Common myeloid progenitor, CD34-positive (primary cell): ENCODE measurements around the gene TSHB.

Experiments
- CTCF ChIA-PET: fragments of 350-600 bp; sonication (Branson Sonifier 250); formaldehyde crosslinking; loops from one replicate; lab custom pipeline; 2021; ENCODE audit warnings: antibody characterized with exemption; lab: Charles Lee
- POLR2A ChIA-PET: fragments of 350-600 bp; sonication (Branson Sonifier 250); formaldehyde crosslinking; loops from one replicate; lab custom pipeline; 2021; ENCODE audit warnings: antibody characterized with exemption; lab: Charles Lee
- DNase-seq, 3 donors: peaks; one replicate each; pipeline versions ENCODE4 v3.0.0 to v3.0.0-alpha.2; 2013
- H3K27ac ChIP-seq, 2 experiments: 1 replicate in 1 of 2; 2 replicates in 1 of 2; pipeline ENCODE4 v1.7.0; 2013; ENCODE audit warnings: inconsistent platforms in 2 of 2, low read length in 2 of 2, mild to moderate bottlenecking in 2 of 2, low read depth in 1 of 2, moderate library complexity in 1 of 2; ENCODE audit not compliant: severe bottlenecking in 2 of 2, insufficient read depth in 1 of 2, poor library complexity in 1 of 2
- H3K27me3 ChIP-seq, 5 experiments: replicated peaks in 2 of 5; 1 replicate in 3 of 5; 2 replicates in 2 of 5; pipeline versions ENCODE4 v1.6.1 to v1.7.0; 2013; ENCODE audit warnings: low read length in 4 of 5, mild to moderate bottlenecking in 2 of 5, moderate library complexity in 2 of 5, inconsistent platforms in 1 of 5; ENCODE audit not compliant: insufficient read depth in 5 of 5, control insufficient read depth in 4 of 5
- H3K36me3 ChIP-seq, 4 experiments: 1 replicate in 2 of 4; 2 replicates in 2 of 4; pipeline versions ENCODE4 v1.6.1 to v1.7.0; 2013; ENCODE audit warnings: low read length in 3 of 4, control low read depth in 1 of 4, mild to moderate bottlenecking in 1 of 4; ENCODE audit not compliant: control insufficient read depth in 4 of 4, insufficient read depth in 4 of 4
- H3K4me1 ChIP-seq, 4 experiments: 1 replicate in 3 of 4; 2 replicates in 1 of 4; pipeline versions ENCODE4 v1.6.1 to v1.7.1; 2013; ENCODE audit warnings: low read length in 3 of 4, mild to moderate bottlenecking in 3 of 4, control low read depth in 1 of 4, inconsistent platforms in 1 of 4, moderate library complexity in 1 of 4; ENCODE audit not compliant: control insufficient read depth in 4 of 4, insufficient read depth in 4 of 4; ENCODE audit errors: control extremely low read depth in 1 of 4
- H3K4me3 ChIP-seq, 7 experiments: 1 replicate in 4 of 7; 2 replicates in 3 of 7; pipeline versions ENCODE4 v1.5.1 to v1.7.0; 2013; ENCODE audit warnings: mild to moderate bottlenecking in 7 of 7, low read length in 6 of 7, moderate library complexity in 6 of 7, inconsistent platforms in 2 of 7, low read depth in 2 of 7, control low read depth in 1 of 7; ENCODE audit not compliant: insufficient read depth in 4 of 7, control insufficient read depth in 1 of 7; ENCODE audit errors: extremely low read depth in 1 of 7
- H3K9me3 ChIP-seq, 5 experiments: 1 replicate in 4 of 5; 2 replicates in 1 of 5; pipeline versions ENCODE4 v1.6.1 to v1.7.1; 2013; ENCODE audit warnings: low read length in 4 of 5, mild to moderate bottlenecking in 2 of 5, inconsistent platforms in 1 of 5, low read depth in 1 of 5, moderate library complexity in 1 of 5; ENCODE audit not compliant: control insufficient read depth in 4 of 5, insufficient read depth in 2 of 5; ENCODE audit errors: control extremely low read depth in 1 of 5
- WGBS: methylation state at CpG from one replicate; pipeline ENCODE4 v1.1.5; 2013; ENCODE audit not compliant: insufficient coverage; 5-methylcytosine and 5-hydroxymethylcytosine counted together

TSHB gene

DNA sequence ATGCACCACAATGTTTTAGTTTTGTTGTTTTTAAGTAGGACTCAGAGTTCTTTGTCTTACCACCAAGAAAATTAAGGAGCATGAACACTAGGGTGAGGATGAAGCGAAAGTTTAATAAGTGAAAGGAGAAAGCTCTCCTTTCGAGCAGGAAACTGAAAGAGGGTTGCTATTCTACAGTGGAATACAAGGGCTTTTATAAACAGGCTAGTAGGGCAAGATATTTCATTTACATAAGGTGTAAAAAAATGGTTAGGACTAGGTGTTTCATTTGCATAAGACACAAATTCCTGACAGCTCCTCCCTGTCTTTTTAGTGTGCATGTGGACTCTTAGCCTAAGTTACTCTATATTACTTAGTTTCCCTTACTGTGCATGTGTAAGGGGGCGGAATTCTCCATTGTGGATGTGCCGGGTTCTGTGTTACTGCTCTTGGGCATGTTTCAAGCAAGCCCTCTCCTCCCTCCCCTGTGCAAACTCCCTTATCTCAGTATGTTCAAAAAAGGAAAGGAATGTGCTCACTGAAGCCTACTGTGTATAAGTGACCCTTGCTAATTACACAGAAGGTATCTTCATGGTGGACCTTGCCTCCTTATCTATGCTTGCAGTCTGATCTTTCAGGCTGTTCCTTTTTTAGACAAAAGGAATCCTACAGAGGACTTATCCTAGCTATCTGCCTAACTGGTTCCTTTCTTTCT is 7.3 kb downstream of the TSHB start:
- WGBS, result 96% methylated on average over 4 of the region's 4 CpGs
- Histone ChIP-seq H3K27ac (no peak overlapping the region), H3K27me3 (no peaks in the 10 kb centered on the region), H3K36me3 (peaks cover 0 to 20% (median 8%) of the 10 kb centered on the region in 4 experiments), H3K9me3 (no peaks in the 10 kb centered on the region), H3K4me3 (no peak overlapping the region), H3K4me1 (no peaks in the 10 kb centered on the region)
- DNase-seq, result no peak
- ChIA-PET CTCF (no interaction called here), POLR2A (no interaction called here)

DNA sequence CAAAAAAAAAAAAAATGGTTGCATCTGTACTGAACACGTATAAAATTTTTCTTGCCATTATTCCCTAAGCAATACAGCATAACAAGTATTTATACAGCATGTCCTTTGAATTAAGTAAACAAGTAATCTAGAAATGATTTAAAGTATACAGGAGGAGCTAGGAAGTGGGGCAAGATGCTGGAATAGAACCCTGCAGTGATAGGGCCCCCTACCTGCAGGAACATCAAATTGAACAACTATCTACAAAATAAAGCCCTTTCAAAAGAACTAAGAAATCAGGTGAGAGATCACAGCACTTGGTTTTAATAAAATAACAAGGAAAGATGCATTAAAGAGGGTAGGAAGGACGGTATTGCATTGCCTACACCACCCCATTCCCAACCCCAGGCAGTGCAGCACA is 10.9 kb downstream of the TSHB start:
- no peaks in the 10 kb centered on the region for H3K4me1 ChIP-seq
- WGBS, result 100% methylated on average over 1 of the region's 2 CpGs
- DNase-seq, result no peak
- no peak overlapping the region for H3K4me3 ChIP-seq
- H3K27ac ChIP-seq, result no peak overlapping the region
- no peaks in the 10 kb centered on the region for H3K27me3 ChIP-seq
- POLR2A ChIA-PET, result no interaction called here
- CTCF ChIA-PET, result no interaction called here
- peaks cover 0 to 49% (median 15%) of the 10 kb centered on the region in 4 experiments for H3K36me3 ChIP-seq
- peaks cover 0 to 6% (median 2%) of the 10 kb centered on the region in 5 experiments for H3K9me3 ChIP-seq

DNA sequence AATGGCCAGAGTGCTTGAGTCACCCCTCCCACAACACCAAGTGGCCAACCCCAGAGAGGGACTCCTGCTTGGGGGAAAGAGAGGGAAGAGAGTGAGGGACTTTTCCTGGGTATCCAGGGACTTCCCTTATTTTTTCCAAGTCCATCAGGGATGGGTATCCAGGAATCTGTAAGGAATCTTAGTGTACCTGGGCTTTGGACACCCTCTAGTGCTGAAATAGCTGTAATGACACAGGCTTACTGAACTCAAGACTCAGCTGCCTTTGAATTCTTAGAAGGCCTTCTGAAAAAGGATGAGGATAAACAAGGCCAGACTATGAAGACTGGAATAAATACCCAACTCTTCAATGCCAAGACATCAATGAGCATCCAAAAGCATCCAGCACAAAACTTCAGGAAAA is 12.0 kb downstream of the TSHB start:
- ChIA-PET POLR2A (no interaction called here), CTCF (interaction anchor here (1.0 kb wide), 1 partner anchor 11 kb away, joined by 3 read pairs; no protein-coding TSS in a partner anchor)
- no peaks in the 10 kb centered on the region for H3K4me1 ChIP-seq
- peaks cover 0 to 6% (median 2%) of the 10 kb centered on the region in 5 experiments for H3K9me3 ChIP-seq
- H3K4me3 ChIP-seq, result no peak overlapping the region
- no peak overlapping the region for H3K27ac ChIP-seq
- no peaks in the 10 kb centered on the region for H3K27me3 ChIP-seq
- peaks cover 0 to 60% (median 17%) of the 10 kb centered on the region in 4 experiments for H3K36me3 ChIP-seq
- DNase-seq, result no peak

DNA sequence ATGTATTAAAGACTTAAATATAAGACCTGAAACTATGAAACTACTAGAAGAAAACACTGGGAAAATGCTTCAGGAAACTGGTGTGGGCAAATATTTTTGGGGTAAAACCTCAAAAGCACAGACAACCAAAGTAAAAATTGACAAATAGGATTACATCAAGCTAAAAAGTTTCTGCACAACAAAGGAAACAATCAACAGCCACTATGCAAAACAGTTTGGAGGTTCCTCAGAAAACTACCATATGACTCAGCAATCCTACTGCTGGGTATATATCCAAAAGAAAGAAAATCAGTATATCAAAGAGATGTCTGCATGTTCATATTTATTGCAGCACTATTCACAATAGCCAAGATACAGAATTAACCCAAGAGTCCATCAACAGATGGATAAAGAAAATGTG is 17.1 kb downstream of the TSHB start:
- H3K4me1 ChIP-seq, result no peaks in the 10 kb centered on the region
- POLR2A ChIA-PET, result no interaction called here
- DNase-seq, result no peak
- H3K36me3 ChIP-seq, result peaks cover 0 to 81% (median 20%) of the 10 kb centered on the region in 4 experiments
- peaks cover 0 to 6% (median 2%) of the 10 kb centered on the region in 5 experiments for H3K9me3 ChIP-seq
- H3K27ac ChIP-seq, result no peak overlapping the region
- H3K4me3 ChIP-seq, result no peak overlapping the region
- CTCF ChIA-PET, result no interaction called here
- H3K27me3 ChIP-seq, result no peaks in the 10 kb centered on the region

DNA sequence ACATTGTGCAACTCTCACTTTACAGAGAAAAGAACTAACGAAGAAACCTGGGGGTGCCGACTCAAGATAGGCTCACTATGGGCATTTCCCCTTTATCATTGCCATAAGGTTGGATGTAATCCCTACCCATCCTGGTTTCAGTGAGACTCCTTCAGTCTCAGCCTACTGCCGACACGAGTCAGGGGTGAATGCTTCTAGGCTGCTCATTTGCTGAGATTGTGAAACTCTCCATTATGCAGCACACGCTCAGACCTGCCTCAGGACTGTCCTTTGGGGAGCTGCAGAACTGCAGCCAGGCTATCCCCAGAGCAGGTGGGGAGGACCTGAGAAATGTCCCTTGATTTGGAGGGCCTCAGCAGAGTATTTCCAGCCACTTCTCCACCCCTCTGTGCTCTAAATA is 22.2 kb downstream of the TSHB start:
- ChIA-PET POLR2A (no interaction called here), CTCF (interaction anchor here (0.7 to 4.5 kb wide), 10 partner anchors 9 to 72 kb away, joined by 3 to 31 read pairs (median 6); partner anchors contain the start of gene TSPAN2)
- no peak for DNase-seq
- WGBS, result 94% methylated on average over 5 of the region's 5 CpGs
- no peak overlapping the region for H3K27ac ChIP-seq
- no peaks in the 10 kb centered on the region for H3K4me1 ChIP-seq
- peaks cover 0 to 79% (median 23%) of the 10 kb centered on the region in 4 experiments for H3K36me3 ChIP-seq
- no peaks in the 10 kb centered on the region for H3K27me3 ChIP-seq
- no peaks in the 10 kb centered on the region for H3K9me3 ChIP-seq
- no peak overlapping the region for H3K4me3 ChIP-seq

DNA sequence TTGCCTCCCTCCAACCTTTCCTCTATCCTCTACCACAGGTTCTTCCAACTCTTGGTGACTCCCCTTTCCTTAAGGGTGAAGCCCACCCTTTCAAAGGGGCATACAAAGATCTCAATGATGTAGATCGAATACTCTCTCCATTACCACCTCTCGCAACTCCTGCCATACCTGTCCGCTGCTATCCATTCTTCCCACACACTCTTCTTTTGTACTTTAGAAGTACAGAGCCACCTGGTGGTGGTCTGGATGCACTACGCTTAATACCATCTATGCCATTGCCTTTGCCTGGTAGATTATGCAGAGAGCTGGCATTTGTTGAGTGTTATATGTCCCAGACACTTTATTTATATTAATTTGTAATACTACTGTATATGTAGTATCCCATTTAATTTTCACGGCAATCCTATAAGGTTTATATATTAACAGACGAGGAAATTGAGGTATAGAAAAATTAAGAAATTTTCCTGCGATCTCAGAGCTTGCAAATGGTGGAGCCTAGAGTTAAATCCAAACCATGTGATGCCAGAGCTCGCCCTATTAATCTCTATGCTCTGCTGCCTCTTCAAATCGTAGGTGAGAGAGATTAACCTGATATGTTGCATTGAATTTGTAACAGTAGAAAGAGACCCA is 22.9 kb downstream of the TSHB start:
- H3K27me3 ChIP-seq, result no peaks in the 10 kb centered on the region
- no peak overlapping the region for H3K4me3 ChIP-seq
- no peak overlapping the region for H3K27ac ChIP-seq
- H3K36me3 ChIP-seq, result peaks cover 0 to 79% (median 29%) of the 10 kb centered on the region in 4 experiments
- ChIA-PET CTCF (interaction anchor here (0.6 to 4.5 kb wide), 21 partner anchors 9 to 721 kb away, joined by 3 to 31 read pairs (median 4); partner anchors contain the start of gene TSPAN2), POLR2A (no interaction called here)
- no peaks in the 10 kb centered on the region for H3K9me3 ChIP-seq
- 82% methylated on average over 5 of the region's 9 CpGs for WGBS
- peak; percentile 38 to 70 (median 60) for DNase-seq
- H3K4me1 ChIP-seq, result no peaks in the 10 kb centered on the region

DNA sequence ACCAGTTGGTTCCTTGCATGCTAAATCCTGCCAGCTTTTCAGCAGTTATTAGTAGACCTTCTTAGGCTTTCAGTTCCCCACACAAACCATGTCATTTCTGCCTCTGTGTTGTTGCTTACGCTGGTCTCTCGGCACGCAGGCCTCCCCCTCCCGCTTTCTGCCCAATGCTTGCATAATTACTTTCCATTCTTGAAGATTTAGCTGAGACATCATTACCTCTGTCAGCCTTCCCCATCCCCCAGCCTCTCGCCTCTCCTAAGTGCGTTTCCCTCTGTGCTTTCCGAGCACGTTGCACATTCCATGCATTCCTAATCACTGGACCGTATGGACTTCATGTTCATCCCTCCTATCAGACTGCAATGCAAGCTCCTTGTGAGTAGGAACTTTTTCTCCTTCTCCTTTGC is 26.8 kb downstream of the TSHB start:
- no peak for DNase-seq
- ChIA-PET CTCF (interaction anchor here (1.0 to 1.5 kb wide), 3 partner anchors 22 to 73 kb away, joined by 3 to 4 read pairs (median 3); no protein-coding TSS in a partner anchor), POLR2A (no interaction called here)
- no peak overlapping the region for H3K27ac ChIP-seq
- H3K9me3 ChIP-seq, result no peaks in the 10 kb centered on the region
- H3K4me3 ChIP-seq, result no peak overlapping the region
- H3K27me3 ChIP-seq, result no peaks in the 10 kb centered on the region
- H3K36me3 ChIP-seq, result peaks cover 4 to 80% (median 33%) of the 10 kb centered on the region in 4 experiments
- H3K4me1 ChIP-seq, result peaks cover 0 to 3% (median under 1%) of the 10 kb centered on the region in 4 experiments
- 97% methylated on average over 9 of the region's 9 CpGs for WGBS
